ENCODE data around the gene GNB5.

The GNB5 gene

DNA sequence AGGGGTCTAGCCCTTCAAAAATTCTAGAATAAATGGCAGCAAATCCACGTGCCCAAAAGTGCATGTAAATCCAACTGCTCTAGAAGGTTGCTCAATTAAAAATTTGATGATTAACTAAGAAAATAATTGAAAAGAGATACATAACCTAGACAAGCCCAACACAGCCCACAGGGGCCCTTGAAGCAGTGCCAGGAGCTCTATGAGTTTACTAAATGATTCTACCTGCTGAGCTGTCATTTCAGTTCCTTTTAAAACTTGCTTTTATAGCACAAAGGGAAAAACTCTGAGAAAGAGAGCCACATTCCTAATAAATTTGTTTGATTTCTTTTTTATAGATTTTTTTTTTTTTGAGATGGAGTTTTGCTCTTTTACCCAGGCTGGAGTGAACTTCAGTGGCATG lies 38.9 kb upstream of the GNB5 start:
- peaks cover 52 to 64% (median 61%) of the 10 kb centered on the region in 10 experiments for H3K4me1 ChIP-seq
- peaks cover 0 to 11% (median 0%) of the 10 kb centered on the region in 11 experiments; a peak in 8 of 22 replicates for H3K36me3 ChIP-seq
- no peak overlapping the region for H3K4me3 ChIP-seq
- no peaks in the 10 kb centered on the region for H3K9me3 ChIP-seq (replicated peaks in 1 of 11)
- no peaks in the 10 kb centered on the region for H4K20me1 ChIP-seq
- peak overlapping the region; percentile 11 to 72 (median 59); a peak in 16 of 22 replicates for H3K4me2 ChIP-seq
- no peak overlapping the region for H3K9ac ChIP-seq
- H3K27ac ChIP-seq: no peak overlapping the region
- no peaks in the 10 kb centered on the region for H3K27me3 ChIP-seq
- TF ChIP-seq Cebpa-rat (IDR thresholded peaks at IDR 0.05): no peak

DNA sequence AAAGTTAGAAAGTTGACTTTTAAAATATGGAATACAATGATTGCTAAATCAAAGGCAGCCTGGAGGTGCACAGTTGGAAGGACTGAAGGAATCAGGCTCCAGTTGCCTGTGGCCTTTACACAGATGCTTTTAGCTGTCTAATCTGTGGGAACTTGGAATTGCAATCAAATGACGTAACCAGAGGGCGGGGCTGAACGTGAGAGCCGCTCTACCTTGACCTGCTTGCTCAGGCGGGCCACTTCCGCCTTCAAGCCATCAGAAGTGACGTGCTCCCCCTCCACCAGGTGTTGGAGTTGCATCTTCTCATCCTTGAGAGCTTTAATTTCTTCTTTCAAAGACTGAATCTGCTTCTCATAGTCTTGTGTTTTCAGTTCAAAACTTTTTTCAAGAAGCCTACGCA lies 37.7 kb upstream of the GNB5 start:
- Histone ChIP-seq H3K27me3 (no peaks in the 10 kb centered on the region), H3K27ac (no peak overlapping the region), H3K4me2 (peak overlapping the region in 9 of 11 experiments; percentile 14 to 60 (median 37); a peak in 17 of 22 replicates), H3K9ac (no peak overlapping the region), H3K36me3 (peaks cover 0 to 23% (median 10%) of the 10 kb centered on the region in 11 experiments; a peak in 11 of 22 replicates), H4K20me1 (no peaks in the 10 kb centered on the region), H3K9me3 (replicated peaks in 1 of 11) (no peaks in the 10 kb centered on the region), H3K4me1 (peaks cover 40 to 53% (median 49%) of the 10 kb centered on the region in 10 experiments), H3K4me3 (no peak overlapping the region)
- 0 out of 22 replicates have a peak, but pooled peaks of 2 of the 11 experiments have one; percentile 14 to 29 for TF ChIP-seq Cebpa-rat (IDR thresholded peaks at IDR 0.05)

- Histone ChIP-seq H3K4me2 (peak overlapping the region in 1 of 11 experiments; percentile 48; a peak in 1 of 22 replicates), H3K4me3 (no peak overlapping the region), H3K27me3 (no peaks in the 10 kb centered on the region), H4K20me1 (no peaks in the 10 kb centered on the region), H3K27ac (no peak overlapping the region), H3K36me3 (peaks cover 0 to 33% (median 10%) of the 10 kb centered on the region in 11 experiments; a peak in 12 of 22 replicates), H3K9ac (no peak overlapping the region), H3K9me3 (replicated peaks in 1 of 11) (no peaks in the 10 kb centered on the region), H3K4me1 (peaks cover 28 to 41% (median 39%) of the 10 kb centered on the region in 10 experiments)
- TF ChIP-seq Cebpa-rat (IDR thresholded peaks at IDR 0.05): no peak
These were observed 36.3 kb upstream of the GNB5 start for GRCh38 chr15:52227456-52227855.

- TF ChIP-seq Cebpa-rat (IDR thresholded peaks at IDR 0.05): no peak
- Histone ChIP-seq H3K9ac (no peak overlapping the region), H3K4me2 (no peak overlapping the region), H3K36me3 (peaks cover 0 to 42% (median 10%) of the 10 kb centered on the region in 11 experiments; a peak in 12 of 22 replicates), H3K4me3 (no peak overlapping the region), H3K27ac (no peak overlapping the region), H3K9me3 (replicated peaks in 1 of 11) (no peaks in the 10 kb centered on the region), H4K20me1 (no peaks in the 10 kb centered on the region), H3K27me3 (no peaks in the 10 kb centered on the region), H3K4me1 (peaks cover 10 to 40% (median 37%) of the 10 kb centered on the region in 10 experiments; a peak in 19 of 20 replicates)
These were observed 34.0 kb upstream of the GNB5 start for GRCh38 chr15:52225230-52225629.

GRCh38 chr15:52224211-52224610 lies 33.0 kb upstream of the GNB5 start:
- Histone ChIP-seq H3K4me2 (no peak overlapping the region), H4K20me1 (no peaks in the 10 kb centered on the region), H3K36me3 (peaks cover 0 to 52% (median 15%) of the 10 kb centered on the region in 11 experiments; a peak in 13 of 22 replicates), H3K9me3 (replicated peaks in 1 of 11) (no peaks in the 10 kb centered on the region), H3K27ac (no peak overlapping the region), H3K27me3 (no peaks in the 10 kb centered on the region), H3K9ac (no peak overlapping the region), H3K4me1 (peaks cover 3 to 30% (median 27%) of the 10 kb centered on the region in 10 experiments; a peak in 17 of 20 replicates), H3K4me3 (no peak overlapping the region)
- TF ChIP-seq Cebpa-rat (IDR thresholded peaks at IDR 0.05): no peak

DNA sequence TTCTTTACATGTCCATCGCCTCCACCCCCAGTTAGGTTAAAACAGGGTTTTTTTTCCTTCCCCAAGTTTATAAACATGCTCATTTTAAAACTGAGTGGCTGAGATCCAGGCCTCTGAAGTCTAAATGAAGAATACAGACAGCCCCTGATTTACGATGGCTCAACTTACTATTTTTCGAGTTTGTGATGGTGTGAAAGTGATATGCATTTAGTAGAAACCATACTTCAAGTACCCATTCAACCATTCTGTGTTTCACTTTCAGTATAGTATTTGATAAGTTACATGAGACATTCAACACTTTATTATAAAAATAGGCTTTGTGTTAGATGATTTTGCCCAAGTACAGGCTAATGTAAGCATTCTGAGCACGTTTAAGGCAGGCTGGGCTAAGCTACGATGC lies 30.5 kb upstream of the GNB5 start:
- TF ChIP-seq Cebpa-rat (IDR thresholded peaks at IDR 0.05): no peak
- peaks cover 0 to 27% (median 22%) of the 10 kb centered on the region in 10 experiments; a peak in 16 of 20 replicates for H3K4me1 ChIP-seq
- no peak overlapping the region for H3K9ac ChIP-seq
- peaks cover 0 to 76% (median 31%) of the 10 kb centered on the region in 11 experiments; a peak in 14 of 22 replicates for H3K36me3 ChIP-seq
- no peaks in the 10 kb centered on the region for H3K9me3 ChIP-seq (replicated peaks in 1 of 11)
- peak overlapping the region in 10 of 11 experiments; percentile 18 to 70 (median 54); a peak in 18 of 22 replicates for H3K4me2 ChIP-seq
- peak overlapping the region in 6 of 11 experiments; percentile 10 to 65 (median 36); a peak in 7 of 22 replicates for H3K27ac ChIP-seq
- no peaks in the 10 kb centered on the region for H4K20me1 ChIP-seq
- H3K27me3 ChIP-seq: no peaks in the 10 kb centered on the region
- no peak overlapping the region for H3K4me3 ChIP-seq

DNA sequence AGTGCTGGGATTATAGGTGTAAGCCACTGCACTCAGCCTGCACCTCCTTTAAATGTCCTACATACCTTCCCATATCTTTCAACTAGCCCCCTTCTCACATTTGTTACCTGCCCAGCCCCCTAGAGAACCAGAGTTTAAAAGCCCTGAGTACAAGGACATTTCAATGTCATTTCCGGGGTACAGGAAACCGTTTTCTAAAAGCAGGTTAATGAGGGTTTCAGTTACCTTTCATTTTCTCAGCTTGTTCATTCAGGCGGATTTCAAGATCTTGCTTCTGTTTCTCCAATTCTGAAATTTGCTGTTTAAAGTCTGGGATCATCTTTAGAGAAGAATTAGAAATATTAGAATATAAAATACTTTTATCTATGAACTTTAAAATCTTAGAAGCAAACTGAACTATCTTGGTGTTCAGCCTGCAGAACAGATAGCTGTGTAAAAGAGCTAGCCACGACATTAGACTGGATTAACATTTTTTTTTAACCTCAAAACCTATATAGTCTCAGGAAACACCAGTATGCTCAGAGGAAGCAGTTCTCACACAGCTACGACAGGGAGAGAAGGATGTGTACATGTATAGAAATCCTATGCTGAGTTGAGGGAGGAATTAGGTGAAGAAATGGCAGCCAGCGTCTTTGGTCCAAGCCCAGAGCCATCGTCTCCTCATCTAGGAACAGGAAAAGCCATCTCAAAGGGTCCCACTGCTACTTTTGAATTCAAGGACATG lies 29.9 kb upstream of the GNB5 start:
- H3K27me3 ChIP-seq: no peaks in the 10 kb centered on the region
- H3K9ac ChIP-seq: peak overlapping the region in 6 of 11 experiments; percentile 11 to 60 (median 25); a peak in 7 of 22 replicates
- peaks cover 0 to 81% (median 36%) of the 10 kb centered on the region in 11 experiments; a peak in 14 of 22 replicates for H3K36me3 ChIP-seq
- no peaks in the 10 kb centered on the region for H3K9me3 ChIP-seq (replicated peaks in 1 of 11)
- peak overlapping the region in 8 of 11 experiments; percentile 10 to 65 (median 46); a peak in 12 of 22 replicates for H3K27ac ChIP-seq
- no peak for TF ChIP-seq Cebpa-rat (IDR thresholded peaks at IDR 0.05)
- no peaks in the 10 kb centered on the region for H4K20me1 ChIP-seq
- H3K4me3 ChIP-seq: no peak overlapping the region
- peak overlapping the region in 10 of 11 experiments; percentile 18 to 70 (median 54); a peak in 19 of 22 replicates for H3K4me2 ChIP-seq
- H3K4me1 ChIP-seq: peaks cover 0 to 27% (median 22%) of the 10 kb centered on the region in 10 experiments; a peak in 16 of 20 replicates

- no peak overlapping the region for H3K4me3 ChIP-seq
- no peaks in the 10 kb centered on the region for H4K20me1 ChIP-seq
- H3K27me3 ChIP-seq: no peaks in the 10 kb centered on the region
- TF ChIP-seq Cebpa-rat (IDR thresholded peaks at IDR 0.05): no peak
- peaks cover 0 to 27% (median 22%) of the 10 kb centered on the region in 10 experiments; a peak in 16 of 20 replicates for H3K4me1 ChIP-seq
- H3K9me3 ChIP-seq (replicated peaks in 1 of 11): no peaks in the 10 kb centered on the region
- H3K36me3 ChIP-seq: peaks cover 0 to 83% (median 36%) of the 10 kb centered on the region in 11 experiments; a peak in 14 of 22 replicates
- H3K4me2 ChIP-seq: peak overlapping the region in 5 of 11 experiments; percentile 50 to 70 (median 60); a peak in 7 of 22 replicates
- peak overlapping the region in 1 of 11 experiments; percentile 61; a peak in 1 of 22 replicates for H3K27ac ChIP-seq
- no peak overlapping the region for H3K9ac ChIP-seq
These were observed 29.1 kb upstream of the GNB5 start for GRCh38 chr15:52220251-52220650.

DNA sequence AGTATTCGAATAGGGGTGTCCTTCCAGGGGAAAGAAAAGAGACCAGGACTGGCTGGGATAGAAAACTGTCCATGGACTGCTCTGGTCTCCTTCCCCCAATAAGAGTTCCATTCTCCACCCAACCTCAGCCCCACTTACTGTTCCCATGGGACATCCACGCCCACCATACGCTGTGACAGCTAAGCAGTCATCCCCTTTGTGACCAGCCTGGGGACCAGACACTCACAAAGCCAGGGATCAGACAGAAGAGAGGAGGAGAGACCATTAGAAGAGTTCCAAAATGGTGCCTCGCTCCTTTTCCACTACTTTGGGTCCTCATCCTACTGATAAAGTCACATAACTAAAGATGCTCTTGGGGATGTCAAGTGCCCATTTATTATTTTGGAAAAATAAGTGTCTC lies 27.6 kb upstream of the GNB5 start:
- Histone ChIP-seq H3K27ac (no peak overlapping the region), H3K9ac (no peak overlapping the region)
- no peak for TF ChIP-seq Cebpa-rat (IDR thresholded peaks at IDR 0.05)

More for the DNA sequence above, 27.6 kb upstream of the GNB5 start:
- no peaks in the 10 kb centered on the region for H4K20me1 ChIP-seq
- peaks cover 0 to 78% (median 33%) of the 10 kb centered on the region in 11 experiments; a peak in 14 of 22 replicates for H3K36me3 ChIP-seq
- no peaks in the 10 kb centered on the region for H3K9me3 ChIP-seq (replicated peaks in 1 of 11)
- no peak overlapping the region for H3K4me2 ChIP-seq
- no peaks in the 10 kb centered on the region for H3K27me3 ChIP-seq
- H3K4me3 ChIP-seq: no peak overlapping the region
- H3K4me1 ChIP-seq: peaks cover 0 to 27% (median 22%) of the 10 kb centered on the region in 10 experiments; a peak in 16 of 20 replicates
